Thyroid gland (tissue), 4 donors: ENCODE measurements around the gene KRTAP1-1. TPM values are rescaled to one million over a fixed set of nuclear protein-coding genes. Genes with fewer than 3 reads are reported as not detected.
"Not testable (repeated sequence)": the region's sequence is repeated elsewhere in the genome, so short reads cannot be mapped to it uniquely, and the experiment has no call there.

Experiments
- DNase-seq, 2 donors: peaks; one replicate each; pipeline ENCODE4 v3.0.0-alpha.2; 2019
- H3K27ac ChIP-seq, 3 donors: fragments of 200-600 bp; sonication (generic); 1 replicate in 2 of 3; 2 replicates in 1 of 3; pipeline ENCODE4 v1.5.1; 2016 to 2019; ENCODE audit warnings: mild to moderate bottlenecking in 1 of 3, moderate library complexity in 1 of 3
- H3K27me3 ChIP-seq: fragments of 200-600 bp; sonication (generic); one replicate; pipeline ENCODE4 v1.5.1; 2019
- H3K36me3 ChIP-seq, 2 donors: fragments of 200-600 bp; sonication (generic); one replicate each; pipeline ENCODE4 v1.5.1; 2016 to 2019
- H3K4me1 ChIP-seq, 2 donors: fragments of 200-600 bp; sonication (generic); one replicate each; pipeline ENCODE4 v1.5.1; 2017 to 2019
- H3K4me3 ChIP-seq, 3 donors: fragments of 200-600 bp; sonication (generic); replicated peaks in 1 of 3; 1 replicate in 2 of 3; 2 replicates in 1 of 3; pipeline ENCODE4 v1.5.1; 2016; ENCODE audit warnings: mild to moderate bottlenecking in 1 of 3
- H3K9me3 ChIP-seq: fragments of 200-600 bp; sonication (generic); one replicate; pipeline ENCODE4 v1.5.1; 2017
- POLR2A ChIP-seq, 2 donors: fragments of 450-650 bp; IDR thresholded peaks; one replicate each; pipeline ENCODE4 v1.6.1; 2017; ENCODE audit warnings: antibody characterized with exemption in 2 of 2, mild to moderate bottlenecking in 2 of 2, moderate library complexity in 1 of 2
- WGBS, 2 donors: methylation state at CpG; one replicate each; pipeline ENCODE4 v1.1.5; 2017; 5-methylcytosine and 5-hydroxymethylcytosine counted together
- intact Hi-C: fragments of 100-400 bp; cut with DNase I; formaldehyde crosslinking; loops from one replicate; pipeline ENCODE4 v1.15.1; 2023
- total RNA-seq, 4 donors: library from RNA; depleted of rRNA; stranded (reverse); fragments of >200 nt; gene quantifications; one replicate each; pipeline ENCODE4 v1.2.3, GENCODE V29; 2016
- TF ChIP-seq, protein P1 (sequence below), 6 experiments: fragments of 200-600 bp in 3 of 6; fragments of 450-650 bp in 3 of 6; sonication (generic) in 3 of 6; IDR thresholded peaks; one replicate each; pipeline ENCODE4 v1.5.1; 2016 to 2019; ENCODE audit warnings: antibody characterized with exemption in 6 of 6, mild to moderate bottlenecking in 2 of 6, inconsistent platforms in 1 of 6, moderate library complexity in 1 of 6

Gene KRTAP1-1
- total RNA-seq, 4 donors from 2014 or later: not detected

DNA sequence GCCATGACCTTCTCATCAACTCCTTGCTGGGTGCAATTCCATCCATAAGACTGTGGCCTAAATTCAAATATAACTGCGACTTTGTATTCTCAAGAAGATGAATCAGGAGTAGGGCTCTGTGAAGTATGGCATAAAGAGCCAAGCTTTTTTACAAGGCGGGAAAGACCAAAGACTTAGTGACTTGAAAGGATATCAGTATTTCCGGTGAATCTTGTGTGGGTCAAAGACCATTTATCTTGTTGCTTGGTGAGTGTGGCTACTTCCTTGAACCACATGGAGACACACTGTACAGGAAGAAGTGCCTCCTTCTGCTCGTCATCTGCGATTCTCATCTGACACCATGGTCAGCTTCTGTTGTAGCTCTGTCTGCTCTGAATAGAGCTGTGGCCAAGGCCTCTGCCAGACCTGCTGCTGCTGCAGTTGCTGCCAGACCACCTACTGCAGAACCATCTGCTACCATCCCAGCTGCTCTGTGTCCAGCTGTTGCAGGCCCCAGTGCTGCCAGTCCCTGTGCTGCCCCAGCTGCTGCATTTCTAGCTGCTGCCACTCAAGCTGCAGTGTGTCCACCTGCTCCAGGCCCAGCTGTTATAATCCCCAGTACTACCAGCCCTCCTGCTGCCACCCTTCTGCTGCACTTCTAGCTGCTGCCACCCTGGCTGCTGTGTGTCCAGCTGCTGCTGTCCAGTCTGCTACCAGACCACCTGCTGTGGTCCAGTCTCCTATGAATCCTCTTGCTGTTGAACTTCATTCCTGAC, 30.5 kb upstream of the KRTAP1-1 start:
- Histone ChIP-seq H3K27me3 (no peaks in the 10 kb centered on the region), H3K4me1 (no peaks in the 10 kb centered on the region), H3K9me3 (no peaks in the 10 kb centered on the region), H3K27ac (no peak overlapping the region), H3K36me3 (no peaks in the 10 kb centered on the region), H3K4me3 (no peak overlapping the region)
- WGBS, 2 donors: 93 to 98% methylated on average over 5 of the region's 5 CpGs
- DNase-seq: no peak
- intact Hi-C loops: no loop called here
- TF ChIP-seq POLR2A (IDR thresholded peaks at IDR 0.05): no peak
- TF ChIP-seq, protein P1, sequence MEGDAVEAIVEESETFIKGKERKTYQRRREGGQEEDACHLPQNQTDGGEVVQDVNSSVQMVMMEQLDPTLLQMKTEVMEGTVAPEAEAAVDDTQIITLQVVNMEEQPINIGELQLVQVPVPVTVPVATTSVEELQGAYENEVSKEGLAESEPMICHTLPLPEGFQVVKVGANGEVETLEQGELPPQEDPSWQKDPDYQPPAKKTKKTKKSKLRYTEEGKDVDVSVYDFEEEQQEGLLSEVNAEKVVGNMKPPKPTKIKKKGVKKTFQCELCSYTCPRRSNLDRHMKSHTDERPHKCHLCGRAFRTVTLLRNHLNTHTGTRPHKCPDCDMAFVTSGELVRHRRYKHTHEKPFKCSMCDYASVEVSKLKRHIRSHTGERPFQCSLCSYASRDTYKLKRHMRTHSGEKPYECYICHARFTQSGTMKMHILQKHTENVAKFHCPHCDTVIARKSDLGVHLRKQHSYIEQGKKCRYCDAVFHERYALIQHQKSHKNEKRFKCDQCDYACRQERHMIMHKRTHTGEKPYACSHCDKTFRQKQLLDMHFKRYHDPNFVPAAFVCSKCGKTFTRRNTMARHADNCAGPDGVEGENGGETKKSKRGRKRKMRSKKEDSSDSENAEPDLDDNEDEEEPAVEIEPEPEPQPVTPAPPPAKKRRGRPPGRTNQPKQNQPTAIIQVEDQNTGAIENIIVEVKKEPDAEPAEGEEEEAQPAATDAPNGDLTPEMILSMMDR (IDR thresholded peaks at IDR 0.05): no peak

GRCh38 chr17:41069031-41069430, 27.8 kb upstream of the KRTAP1-1 start:
- Histone ChIP-seq H3K9me3 (no peaks in the 10 kb centered on the region), H3K4me1 (no peaks in the 10 kb centered on the region), H3K36me3 (no peaks in the 10 kb centered on the region), H3K27ac (no peak overlapping the region), H3K4me3 (no peak overlapping the region), H3K27me3 (no peaks in the 10 kb centered on the region)
- intact Hi-C loops: no loop called here
- no peak for DNase-seq
- no peak for TF ChIP-seq POLR2A (IDR thresholded peaks at IDR 0.05)
- TF ChIP-seq, protein P1 (IDR thresholded peaks at IDR 0.05): no peak
- WGBS, 2 donors: 74 to 86% methylated on average over 3 of the region's 3 CpGs

- Histone ChIP-seq H3K27me3 (no peaks in the 10 kb centered on the region), H3K9me3 (no peaks in the 10 kb centered on the region), H3K4me1 (no peaks in the 10 kb centered on the region), H3K36me3 (no peaks in the 10 kb centered on the region), H3K27ac (no peak overlapping the region), H3K4me3 (no peak overlapping the region)
- intact Hi-C loops: no loop called here
- DNase-seq: no peak
- no peak for TF ChIP-seq POLR2A (IDR thresholded peaks at IDR 0.05)
- TF ChIP-seq, protein P1 (IDR thresholded peaks at IDR 0.05): no peak
Observed at GRCh38 chr17:41067281-41067680, 26.0 kb upstream of the KRTAP1-1 start.

DNA sequence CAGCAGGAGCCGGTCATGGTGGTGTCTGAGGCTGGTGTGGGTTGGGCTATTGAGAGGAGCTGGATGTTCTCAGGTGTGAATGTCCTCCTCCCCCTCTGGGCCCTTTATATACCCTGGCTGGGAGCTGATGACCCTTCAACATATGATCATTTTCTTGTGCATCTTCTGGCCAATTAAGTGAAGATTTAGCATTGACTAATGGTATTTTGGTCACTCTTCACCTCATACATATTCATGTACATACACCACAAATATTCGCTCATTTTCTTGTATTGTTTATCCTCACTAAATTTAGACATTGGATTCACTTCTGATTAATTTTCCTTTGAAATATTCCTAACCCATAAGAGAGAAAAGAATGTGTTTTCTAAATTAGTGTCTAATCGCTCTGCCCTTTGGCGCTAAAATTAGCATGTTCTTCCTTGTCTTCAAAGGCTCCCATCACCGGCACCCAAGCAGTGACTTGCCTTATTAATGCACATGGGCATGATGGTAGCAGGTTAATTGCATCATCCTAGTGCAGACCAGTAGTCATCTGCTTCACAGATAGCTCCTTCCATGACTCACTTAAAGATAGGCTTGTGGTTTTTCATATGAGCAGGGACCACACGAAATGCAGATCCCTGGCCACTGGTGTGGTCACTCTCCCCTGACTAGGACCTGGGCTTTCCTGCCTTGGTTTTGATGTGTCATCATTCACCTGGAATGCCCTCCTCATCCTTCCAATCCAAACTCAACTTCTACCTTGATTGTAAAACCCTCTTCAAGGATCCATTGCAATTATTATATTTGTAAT, 24.8 kb upstream of the KRTAP1-1 start, which contains the start of gene KRTAP2-4:
TSS of gene KRTAP2-4 (minus strand) at position 51 of the 796 bp plus-strand sequence. CDS start at position 17, 34 bp downstream.
- 95 to 96% methylated on average over 5 of the region's 6 CpGs for WGBS, 2 donors
- Histone ChIP-seq H3K4me1 (no peaks in the 10 kb centered on the region), H3K4me3 (no peak within 1 kb of the TSS), H3K36me3 (no peaks in the 10 kb centered on the region), H3K27me3 (no peaks in the 10 kb centered on the region), H3K9me3 (no peaks in the 10 kb centered on the region), H3K27ac (no peak within 1 kb of the TSS)
- intact Hi-C loops: no loop called here
- DNase-seq: no peak
- TF ChIP-seq, protein P1 (IDR thresholded peaks at IDR 0.05): no peak
- TF ChIP-seq POLR2A (IDR thresholded peaks at IDR 0.05): no peak

DNA sequence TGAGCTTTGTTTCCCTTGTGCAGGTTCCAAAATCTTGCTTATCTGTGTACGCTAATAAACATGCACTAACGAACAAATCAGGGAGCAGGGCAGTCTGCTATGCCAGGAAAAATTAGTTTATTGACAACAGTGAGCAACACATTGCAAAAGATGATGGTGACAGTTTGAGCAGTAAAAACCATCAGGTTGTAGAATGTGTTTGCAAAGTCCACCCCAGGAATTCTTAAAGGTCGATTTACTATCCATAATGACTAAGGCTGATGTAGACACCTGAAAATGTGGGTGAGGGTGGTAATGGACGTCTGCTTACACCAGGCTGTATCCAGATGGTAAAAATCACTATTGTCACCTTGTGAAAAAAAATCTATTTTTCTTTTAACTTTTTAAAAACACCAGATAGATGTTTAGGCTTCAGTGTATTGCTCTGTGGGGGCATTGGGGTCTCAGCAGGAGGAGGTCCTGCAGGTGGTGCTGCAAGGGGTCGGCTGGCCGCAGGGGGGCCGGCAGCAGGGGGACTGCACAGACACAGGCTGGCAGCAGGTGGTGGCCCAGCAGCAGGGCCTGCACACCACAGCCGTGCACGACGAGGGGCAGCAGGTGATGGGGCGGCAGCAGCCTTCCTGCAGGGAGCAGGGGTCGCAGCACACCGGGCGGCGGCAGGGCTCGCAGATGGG, 23.9 kb upstream of the KRTAP1-1 start:
- H3K4me1 ChIP-seq, H3K27me3 ChIP-seq, H3K36me3 ChIP-seq, intact Hi-C loops, H3K4me3 ChIP-seq, H3K9me3 ChIP-seq, H3K27ac ChIP-seq, DNase-seq: not testable (repeated sequence)
- WGBS, 2 donors: 65 to 77% methylated on average over 7 of the region's 16 CpGs
